Peyer's patch (tissue), 4 donors: ENCODE results near the gene FBLL1. TPM values are rescaled to one million over a fixed set of nuclear protein-coding genes. Genes with fewer than 3 reads are reported as not detected.

Source experiments
- DNase-seq, 3 donors: peaks; one replicate each; pipeline ENCODE4 v3.0.0-alpha.2; 2017 to 2019
- H3K27ac ChIP-seq, 4 donors: fragments of 200-600 bp; sonication (generic); one replicate each; pipeline ENCODE4 v1.5.1; 2016 to 2019
- H3K27me3 ChIP-seq, 2 donors: fragments of 200-600 bp; sonication (generic); one replicate each; pipeline ENCODE4 v1.5.1; 2019
- H3K36me3 ChIP-seq, 3 donors: fragments of 200-600 bp; sonication (generic); one replicate each; pipeline ENCODE4 v1.5.1; 2016 to 2019
- H3K4me1 ChIP-seq, 4 donors: fragments of 200-600 bp; sonication (generic); one replicate each; pipeline ENCODE4 v1.5.1; 2016 to 2019
- H3K4me3 ChIP-seq, 4 donors: fragments of 200-600 bp; sonication (generic); 1 replicate in 3 of 4; 2 replicates in 1 of 4; pipeline ENCODE4 v1.5.1; 2016 to 2019; ENCODE audit warnings: mild to moderate bottlenecking in 1 of 4
- H3K9me3 ChIP-seq, 4 donors: fragments of 200-600 bp; sonication (generic); one replicate each; pipeline ENCODE4 v1.5.1; 2016 to 2019; ENCODE audit warnings: mild to moderate bottlenecking in 1 of 4
- POLR2A ChIP-seq, 2 donors: fragments of 450-650 bp; IDR thresholded peaks; one replicate each; pipeline ENCODE4 v1.5.1; 2017; ENCODE audit warnings: antibody characterized with exemption in 2 of 2, mild to moderate bottlenecking in 2 of 2, moderate library complexity in 2 of 2
- total RNA-seq, 4 donors: library from RNA; depleted of rRNA; stranded (reverse); fragments of >200 nt; gene quantifications; one replicate each; pipeline ENCODE4 v1.1.0, GENCODE V29; 2016
- TF ChIP-seq, protein P1 (sequence below), 6 experiments: fragments of 450-650 bp in 4 of 6; fragments of 200-600 bp in 2 of 6; sonication (generic) in 1 of 6; IDR thresholded peaks; one replicate each; pipeline ENCODE4 v1.5.1; 2017 to 2019; ENCODE audit warnings: antibody characterized with exemption in 6 of 6, mild to moderate bottlenecking in 3 of 6, moderate library complexity in 1 of 6

Gene FBLL1
- total RNA-seq, 4 donors from 2014 or later: 1.8 to 1.9 TPM; not detected in 2

DNA sequence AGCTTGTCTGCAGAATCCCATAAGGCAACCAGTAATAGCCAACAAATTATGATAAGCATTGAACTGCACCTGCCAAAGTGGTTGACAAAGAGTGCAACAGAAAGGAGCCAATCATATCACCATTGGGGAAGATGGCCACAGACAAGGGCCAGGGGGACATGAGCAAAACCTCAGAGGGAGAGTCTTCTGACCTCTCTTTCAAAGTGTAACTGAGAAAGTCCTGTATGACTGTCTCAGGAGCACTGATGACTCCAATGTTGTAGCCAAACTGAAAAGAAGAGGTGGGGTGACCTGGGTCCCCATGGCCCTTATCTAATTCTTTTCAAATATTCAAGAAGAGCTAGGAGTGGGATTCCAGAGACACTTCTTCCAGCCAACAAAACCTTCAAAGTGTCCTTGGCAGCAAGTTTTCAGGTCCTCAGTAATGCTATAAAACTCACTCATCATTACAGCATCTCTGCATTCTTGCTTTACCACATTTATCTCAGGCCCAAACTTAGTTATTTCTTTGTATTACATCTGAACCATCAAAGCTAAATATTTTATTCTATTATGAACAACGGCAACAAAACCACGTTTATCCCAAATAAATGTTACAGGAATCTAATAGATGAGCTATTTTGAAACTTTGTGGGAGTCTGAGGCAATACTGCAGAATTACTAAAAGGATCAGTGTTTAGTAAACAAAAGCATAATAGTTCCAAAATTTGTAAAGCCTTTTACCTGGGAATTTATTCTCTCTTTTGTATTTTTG is 24.4 kb downstream of the FBLL1 start:
- Histone ChIP-seq H3K27ac (no peak overlapping the region), H3K4me3 (no peak overlapping the region), H3K4me1 (no peaks in the 10 kb centered on the region), H3K36me3 (peaks cover 0 to 60% (median 8%) of the 10 kb centered on the region in 3 donors), H3K9me3 (no peaks in the 10 kb centered on the region), H3K27me3 (no peaks in the 10 kb centered on the region)
- no peak for TF ChIP-seq POLR2A (IDR thresholded peaks at IDR 0.05)
- TF ChIP-seq, protein P1, sequence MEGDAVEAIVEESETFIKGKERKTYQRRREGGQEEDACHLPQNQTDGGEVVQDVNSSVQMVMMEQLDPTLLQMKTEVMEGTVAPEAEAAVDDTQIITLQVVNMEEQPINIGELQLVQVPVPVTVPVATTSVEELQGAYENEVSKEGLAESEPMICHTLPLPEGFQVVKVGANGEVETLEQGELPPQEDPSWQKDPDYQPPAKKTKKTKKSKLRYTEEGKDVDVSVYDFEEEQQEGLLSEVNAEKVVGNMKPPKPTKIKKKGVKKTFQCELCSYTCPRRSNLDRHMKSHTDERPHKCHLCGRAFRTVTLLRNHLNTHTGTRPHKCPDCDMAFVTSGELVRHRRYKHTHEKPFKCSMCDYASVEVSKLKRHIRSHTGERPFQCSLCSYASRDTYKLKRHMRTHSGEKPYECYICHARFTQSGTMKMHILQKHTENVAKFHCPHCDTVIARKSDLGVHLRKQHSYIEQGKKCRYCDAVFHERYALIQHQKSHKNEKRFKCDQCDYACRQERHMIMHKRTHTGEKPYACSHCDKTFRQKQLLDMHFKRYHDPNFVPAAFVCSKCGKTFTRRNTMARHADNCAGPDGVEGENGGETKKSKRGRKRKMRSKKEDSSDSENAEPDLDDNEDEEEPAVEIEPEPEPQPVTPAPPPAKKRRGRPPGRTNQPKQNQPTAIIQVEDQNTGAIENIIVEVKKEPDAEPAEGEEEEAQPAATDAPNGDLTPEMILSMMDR (IDR thresholded peaks at IDR 0.05): no peak
- DNase-seq: no peak

DNA sequence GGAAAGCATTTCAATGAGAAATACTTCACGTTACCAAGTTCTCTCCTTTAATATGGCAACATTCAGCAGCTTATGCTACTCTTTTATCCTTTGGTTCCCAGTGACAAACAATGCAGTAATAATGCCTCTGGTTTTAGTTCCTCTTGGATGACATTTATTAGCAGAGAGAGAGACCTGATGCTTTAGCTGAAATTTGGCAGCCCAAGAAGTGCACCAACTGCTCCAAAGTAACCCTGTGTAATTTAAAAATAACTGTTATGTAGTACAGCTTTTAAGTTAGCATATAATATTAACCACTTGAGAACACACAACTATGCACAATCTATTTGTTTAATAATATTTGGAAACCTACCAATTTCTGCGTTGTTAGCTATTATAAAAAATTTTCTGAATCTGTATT is 28.3 kb downstream of the FBLL1 start:
- Histone ChIP-seq H3K4me3 (no peak overlapping the region), H3K9me3 (no peaks in the 10 kb centered on the region), H3K27ac (no peak overlapping the region), H3K36me3 (peaks cover 0 to 77% (median 10%) of the 10 kb centered on the region in 3 donors), H3K4me1 (no peaks in the 10 kb centered on the region), H3K27me3 (no peaks in the 10 kb centered on the region)
- no peak for DNase-seq
- TF ChIP-seq POLR2A (IDR thresholded peaks at IDR 0.05): no peak
- TF ChIP-seq, protein P1 (IDR thresholded peaks at IDR 0.05): no peak

DNA sequence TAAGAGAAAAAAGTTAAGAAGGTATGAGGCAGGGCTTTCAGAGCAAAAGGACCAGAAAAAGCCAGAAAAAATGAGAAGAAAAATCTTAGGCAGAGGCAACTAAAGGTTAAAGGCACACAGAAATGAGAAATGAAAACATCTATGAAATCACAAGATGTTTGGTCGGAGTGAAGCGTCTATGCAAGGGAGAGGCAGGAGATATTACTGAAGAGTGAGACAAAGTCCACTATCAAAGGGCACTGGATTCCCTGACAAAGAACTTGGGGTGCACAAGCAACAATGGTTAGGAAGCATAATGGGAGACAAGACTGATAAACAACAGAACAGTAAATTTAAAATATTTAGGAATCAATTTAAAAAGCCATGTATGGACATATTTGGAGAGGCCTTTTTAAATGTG is 33.2 kb downstream of the FBLL1 start:
- H3K27me3 ChIP-seq: no peaks in the 10 kb centered on the region
- DNase-seq: no peak
- peaks cover 0 to 78% (median 5%) of the 10 kb centered on the region in 3 donors for H3K36me3 ChIP-seq
- H3K9me3 ChIP-seq: no peaks in the 10 kb centered on the region
- no peaks in the 10 kb centered on the region for H3K4me1 ChIP-seq
- H3K27ac ChIP-seq: peak overlapping the region in 1 of 4 donors; percentile 27
- H3K4me3 ChIP-seq: no peak overlapping the region
- TF ChIP-seq POLR2A (IDR thresholded peaks at IDR 0.05): no peak
- TF ChIP-seq, protein P1 (IDR thresholded peaks at IDR 0.05): no peak

DNA sequence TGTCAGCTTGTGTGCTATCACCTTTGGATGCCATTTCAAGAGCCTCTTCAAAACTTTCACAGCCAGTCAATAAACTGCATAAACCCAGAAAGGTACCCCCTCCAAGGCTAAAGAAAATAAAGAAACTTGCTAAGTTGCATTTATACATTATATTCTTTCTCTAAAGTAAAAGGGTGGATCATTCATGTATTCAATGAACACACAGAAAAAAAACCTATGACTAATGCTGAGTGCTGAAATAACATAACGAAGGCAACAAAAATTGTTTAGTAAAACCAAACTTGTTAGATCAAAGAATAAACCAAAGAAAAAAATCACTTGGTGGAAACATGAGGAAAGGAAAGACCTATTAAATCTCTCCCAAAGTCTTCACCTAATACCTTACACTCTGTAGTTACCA is 34.9 kb downstream of the FBLL1 start:
- H3K36me3 ChIP-seq: peaks cover 0 to 74% (median 3%) of the 10 kb centered on the region in 3 donors

DNA sequence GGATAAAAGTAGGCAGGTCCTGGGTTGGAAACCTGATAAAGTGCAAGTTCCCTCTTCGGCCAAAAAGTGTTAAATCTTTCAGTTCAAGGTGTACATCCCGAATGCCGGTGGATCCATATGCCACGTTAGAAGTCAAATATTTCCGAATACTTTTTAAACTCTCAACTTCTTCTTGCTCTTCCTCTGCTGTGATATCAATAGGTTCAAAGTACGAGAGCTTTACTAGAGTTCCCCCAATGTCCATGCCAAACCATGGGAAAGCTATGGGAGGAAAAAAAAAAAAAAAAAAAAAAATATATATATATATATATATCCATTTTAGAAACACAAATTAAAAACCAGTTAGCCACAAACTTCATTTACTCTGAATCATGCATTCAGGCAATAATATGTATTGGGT is 39.6 kb downstream of the FBLL1 start:
- H3K27me3 ChIP-seq: no peaks in the 10 kb centered on the region
- no peak overlapping the region for H3K4me3 ChIP-seq
- TF ChIP-seq POLR2A (IDR thresholded peaks at IDR 0.05): no peak
- TF ChIP-seq, protein P1 (IDR thresholded peaks at IDR 0.05): no peak
- H3K36me3 ChIP-seq: peaks cover 0 to 43% (median 0%) of the 10 kb centered on the region in 3 donors
- peaks cover 0 to 8% (median 0%) of the 10 kb centered on the region in 4 donors for H3K4me1 ChIP-seq
- H3K9me3 ChIP-seq: no peaks in the 10 kb centered on the region
- no peak overlapping the region for H3K27ac ChIP-seq
- no peak for DNase-seq

More for the DNA sequence above, 34.9 kb downstream of the FBLL1 start:
- no peak overlapping the region for H3K27ac ChIP-seq
- no peaks in the 10 kb centered on the region for H3K9me3 ChIP-seq
- TF ChIP-seq, protein P1 (IDR thresholded peaks at IDR 0.05): no peak
- no peak for TF ChIP-seq POLR2A (IDR thresholded peaks at IDR 0.05)
- no peaks in the 10 kb centered on the region for H3K27me3 ChIP-seq
- DNase-seq: no peak
- no peak overlapping the region for H3K4me3 ChIP-seq
- H3K4me1 ChIP-seq: no peaks in the 10 kb centered on the region
